Ramos (cell line): ENCODE measurements around the gene TMEM121.
"Not testable (repeated sequence)": the region's sequence is repeated elsewhere in the genome, so short reads cannot be mapped to it uniquely, and the experiment has no call there.

ENCODE experiments used
- in situ Hi-C: fragments of 300-500 bp; cut with MboI; formaldehyde crosslinking; loops from one replicate; pipeline ENCODE4 v1.14.3; 2022; ENCODE audit warnings: low sequenced_read_pairs; ENCODE audit not compliant: unreplicated experiment

TMEM121 gene

GRCh38 chr14:105537580-105538474 is 11.4 kb downstream of the TMEM121 start:
- in situ Hi-C loops, result loop anchor here (10.0 kb wide), 1 partner anchor 957 kb away; no protein-coding TSS in a partner anchor

DNA sequence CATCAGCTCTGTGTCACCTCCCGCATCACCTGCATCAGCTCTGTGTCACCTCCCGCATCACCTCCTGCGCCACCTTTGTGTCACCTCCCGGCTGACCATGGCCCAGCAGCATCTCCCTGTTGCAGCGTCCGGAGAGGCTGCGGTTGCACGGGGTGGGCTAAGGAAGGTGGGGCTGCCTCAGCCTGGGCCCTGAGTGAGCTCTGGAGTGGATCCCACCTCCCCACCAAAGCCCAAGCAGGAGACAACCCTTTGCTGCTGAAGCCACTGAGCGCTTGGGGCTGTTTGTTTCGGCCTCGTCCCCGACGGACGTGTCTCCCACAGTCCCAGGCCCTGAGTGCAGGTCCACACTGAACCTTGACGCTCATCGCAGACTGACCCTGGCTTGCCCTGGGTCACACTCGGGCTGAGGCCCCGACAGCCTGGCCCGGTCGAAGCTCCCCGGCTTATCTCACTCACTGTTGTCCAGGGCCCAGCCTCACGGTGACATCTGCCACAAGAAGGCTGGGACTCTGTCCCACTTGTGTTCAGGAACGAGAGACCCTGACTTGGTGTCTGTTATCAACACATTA is 12.2 kb downstream of the TMEM121 start:
- in situ Hi-C loops, result loop anchor here (10.0 kb wide), 1 partner anchor 956 kb away; no protein-coding TSS in a partner anchor

DNA sequence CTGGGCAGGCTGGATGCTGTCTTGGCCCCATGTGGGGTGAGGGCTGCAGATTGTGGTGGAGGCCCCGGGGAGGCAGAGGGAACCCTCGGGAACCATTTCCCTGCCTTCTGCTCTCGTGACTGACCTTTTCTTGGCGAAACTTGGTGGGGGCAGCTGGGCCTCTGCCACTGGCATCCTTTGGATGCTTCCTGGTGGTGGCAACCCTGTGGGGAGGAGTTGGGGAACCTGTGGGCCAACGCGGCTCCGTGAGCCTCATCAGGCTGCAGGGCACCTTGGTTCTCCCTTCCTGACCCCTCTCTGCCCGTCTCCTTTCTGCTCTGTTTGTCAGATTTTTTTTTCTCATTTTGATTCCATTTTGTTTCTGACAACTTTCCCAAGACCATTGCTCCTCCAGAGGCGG is 14.4 kb downstream of the TMEM121 start:
- in situ Hi-C loops, result no loop called here

- in situ Hi-C loops, result no loop called here
These were observed 15.0 kb downstream of the TMEM121 start for GRCh38 chr14:105541218-105541875.

- in situ Hi-C loops, result not testable (repeated sequence)
These were observed 19.3 kb downstream of the TMEM121 start for GRCh38 chr14:105545676-105546075.

- in situ Hi-C loops, result not testable (repeated sequence)
These were observed 20.0 kb downstream of the TMEM121 start for GRCh38 chr14:105546410-105546809.

GRCh38 chr14:105547072-105547471 is 20.7 kb downstream of the TMEM121 start:
- in situ Hi-C loops, result not testable (repeated sequence)

DNA sequence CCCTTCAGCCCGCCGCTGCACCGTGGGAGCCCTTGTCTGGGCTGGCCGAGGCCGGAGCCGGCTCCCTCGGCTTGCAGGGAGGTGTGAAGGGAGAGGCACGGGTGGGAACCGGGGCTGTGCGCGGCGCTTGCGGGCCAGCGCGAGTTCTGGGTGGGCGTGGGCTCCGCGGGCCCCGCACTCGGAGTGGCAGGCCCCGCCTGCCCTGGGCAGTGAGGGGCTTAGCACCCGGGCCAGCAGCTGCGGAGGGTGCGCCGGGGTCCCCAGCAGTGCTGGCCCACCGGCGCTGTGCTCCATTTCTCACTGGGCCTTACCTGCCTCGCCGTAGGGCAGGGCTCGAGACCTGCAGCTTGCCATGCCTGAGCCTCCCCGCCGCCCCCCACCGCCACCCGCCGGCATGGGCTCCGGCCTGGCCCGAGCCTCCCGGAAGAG is 21.4 kb downstream of the TMEM121 start:
- in situ Hi-C loops, result no loop called here

GRCh38 chr14:105549481-105549880 is 23.1 kb downstream of the TMEM121 start:
- in situ Hi-C loops, result no loop called here

GRCh38 chr14:105554022-105554421 is 27.6 kb downstream of the TMEM121 start:
- in situ Hi-C loops, result loop anchor here (5.0 to 10.0 kb wide), 3 partner anchors 48 to 861 kb away; no protein-coding TSS in a partner anchor

DNA sequence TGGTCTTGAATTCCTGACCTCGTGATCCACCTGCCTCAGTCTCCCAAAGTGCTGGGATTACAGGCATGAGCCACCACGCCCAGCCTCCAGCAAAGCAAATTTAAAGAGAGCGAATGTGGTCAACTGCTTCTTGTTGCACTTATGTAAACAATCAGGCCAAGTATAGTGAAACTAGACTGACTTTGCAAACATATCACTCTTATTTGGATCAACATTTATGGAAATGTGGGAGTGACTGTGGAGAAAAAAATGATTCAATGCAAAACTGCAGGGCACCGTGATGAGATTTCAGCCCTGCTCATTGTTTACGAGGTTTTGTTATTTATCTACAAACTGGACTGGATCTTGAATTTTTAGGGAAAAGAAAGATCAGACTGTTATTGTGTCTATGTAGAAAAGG is 28.1 kb downstream of the TMEM121 start:
- in situ Hi-C loops, result loop anchor here (5.0 to 10.0 kb wide), 3 partner anchors 48 to 860 kb away; no protein-coding TSS in a partner anchor

DNA sequence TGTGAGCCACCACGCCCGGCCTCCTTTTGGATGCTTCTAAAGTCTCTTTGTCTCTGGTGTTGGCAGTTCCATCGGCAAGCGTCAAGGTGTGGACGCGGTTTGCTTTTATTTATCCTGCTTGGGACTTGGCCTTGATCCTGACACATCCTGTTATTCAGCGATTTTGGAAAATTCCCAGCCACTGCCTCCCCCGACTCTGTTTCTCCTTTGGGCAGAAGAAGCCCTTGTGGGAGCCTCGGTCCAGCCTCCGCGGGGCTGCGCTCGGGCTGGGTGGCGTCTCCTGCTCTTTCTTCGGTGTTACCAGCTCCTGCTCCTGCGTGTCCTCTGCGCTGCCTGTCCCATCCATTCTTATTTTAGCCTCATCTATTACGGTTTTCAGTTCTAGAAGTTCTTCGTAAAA is 31.3 kb downstream of the TMEM121 start:
- in situ Hi-C loops, result loop anchor here (10.0 kb wide), 1 partner anchor 857 kb away; no protein-coding TSS in a partner anchor

DNA sequence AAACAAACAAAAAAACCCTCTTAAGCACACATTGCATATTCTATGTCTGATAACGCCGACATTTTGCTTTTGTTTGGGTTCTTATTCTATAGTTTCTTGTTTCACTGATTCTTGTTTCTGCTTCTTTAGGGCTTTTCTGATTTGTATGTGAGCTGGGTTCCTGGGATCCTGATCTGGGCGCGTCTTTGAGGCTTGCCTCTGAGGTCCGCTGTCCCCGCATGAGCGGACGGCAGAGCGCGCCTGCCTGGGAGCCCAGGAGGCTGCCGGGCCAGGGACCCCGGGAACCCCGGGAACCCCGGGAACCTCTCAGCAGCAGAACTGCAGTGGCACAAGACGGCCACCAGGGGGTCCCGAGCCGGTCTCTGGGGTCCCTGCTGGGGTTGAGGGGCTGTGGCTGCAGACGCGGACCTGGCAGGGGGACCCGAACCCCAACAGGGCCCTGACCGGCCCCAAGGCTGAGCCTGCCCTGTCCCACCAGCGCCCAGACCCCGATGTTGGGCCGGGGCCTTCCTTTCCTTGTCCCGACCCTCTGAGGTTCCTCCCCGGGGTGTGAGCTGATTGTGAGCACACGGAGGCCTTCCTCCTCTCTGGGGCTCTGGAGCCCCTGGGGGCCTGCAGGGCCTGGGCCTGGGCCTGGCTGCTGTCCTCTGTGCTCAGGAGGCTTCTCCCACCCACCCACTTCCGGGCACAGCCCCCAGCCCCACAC is 32.2 kb downstream of the TMEM121 start:
- in situ Hi-C loops, result loop anchor here (10.0 kb wide), 1 partner anchor 856 kb away; no protein-coding TSS in a partner anchor

DNA sequence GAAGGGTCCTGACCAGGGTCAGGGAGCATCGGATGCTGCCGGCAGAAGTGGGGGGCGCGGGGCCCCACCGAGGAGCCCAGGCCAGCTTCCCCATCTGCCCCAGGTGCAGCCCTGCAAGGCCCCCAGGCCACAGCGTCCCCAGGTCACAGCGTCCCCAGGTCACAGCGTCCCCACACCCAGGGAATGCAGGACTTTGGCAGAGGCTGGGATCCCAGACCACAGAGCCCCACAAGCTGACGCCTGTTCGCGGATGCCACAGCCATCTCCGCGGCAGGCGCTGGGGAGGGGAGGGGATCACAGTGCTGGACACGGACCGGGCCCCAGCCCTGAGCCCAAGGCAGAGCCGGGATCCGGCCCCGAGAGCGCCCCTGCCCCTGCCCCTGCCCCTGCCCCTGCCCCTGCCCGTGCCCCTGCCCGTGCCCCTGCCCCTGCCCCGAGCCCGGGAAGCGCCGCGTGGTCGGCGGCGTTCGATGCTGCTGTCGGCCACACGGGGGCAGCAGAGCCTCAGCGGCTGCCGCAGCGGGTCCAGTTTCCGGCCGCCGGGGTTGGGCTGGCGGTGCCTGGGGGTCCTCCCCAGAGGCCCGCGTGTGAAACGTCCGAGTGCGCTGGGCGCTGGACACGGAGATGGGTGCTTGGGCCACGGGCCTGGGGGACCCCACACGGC is 33.1 kb downstream of the TMEM121 start:
- in situ Hi-C loops, result loop anchor here (10.0 kb wide), 1 partner anchor 855 kb away; no protein-coding TSS in a partner anchor

DNA sequence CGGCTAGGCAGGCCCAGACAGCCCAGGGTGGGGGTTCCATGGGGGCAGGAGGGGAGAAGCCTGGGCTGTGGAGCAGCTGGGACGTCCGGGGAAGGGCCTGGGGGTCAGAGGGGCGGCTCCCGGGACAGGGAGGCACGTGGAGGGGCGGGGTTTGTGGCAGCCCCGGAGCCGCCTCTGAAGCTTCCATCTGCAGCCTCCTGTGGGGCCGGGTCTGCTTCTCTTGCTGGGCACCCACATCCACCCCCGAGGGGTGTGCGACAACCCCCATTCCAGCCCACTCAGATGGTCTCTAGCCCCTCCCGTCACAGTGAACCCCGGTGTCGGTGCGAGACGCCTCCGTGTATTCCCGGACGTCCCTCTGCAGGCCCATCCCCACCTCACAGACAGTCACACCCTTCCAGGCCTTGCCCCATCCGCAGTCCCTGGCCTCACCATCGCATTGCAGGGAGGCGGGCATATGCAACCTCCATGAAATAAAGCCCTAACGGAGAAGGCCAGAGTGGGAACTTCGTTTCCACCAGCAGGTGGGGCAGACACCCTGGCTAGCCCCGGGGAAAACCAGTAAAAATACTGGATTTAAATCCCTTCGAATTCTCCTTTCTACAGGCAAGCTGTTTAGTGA is 33.8 kb downstream of the TMEM121 start:
- in situ Hi-C loops, result not testable (repeated sequence)

GRCh38 chr14:105561345-105561744 is 35.0 kb downstream of the TMEM121 start:
- in situ Hi-C loops, result not testable (repeated sequence)

- in situ Hi-C loops, result no loop called here
These were observed 36.4 kb downstream of the TMEM121 start for GRCh38 chr14:105562713-105563346.

DNA sequence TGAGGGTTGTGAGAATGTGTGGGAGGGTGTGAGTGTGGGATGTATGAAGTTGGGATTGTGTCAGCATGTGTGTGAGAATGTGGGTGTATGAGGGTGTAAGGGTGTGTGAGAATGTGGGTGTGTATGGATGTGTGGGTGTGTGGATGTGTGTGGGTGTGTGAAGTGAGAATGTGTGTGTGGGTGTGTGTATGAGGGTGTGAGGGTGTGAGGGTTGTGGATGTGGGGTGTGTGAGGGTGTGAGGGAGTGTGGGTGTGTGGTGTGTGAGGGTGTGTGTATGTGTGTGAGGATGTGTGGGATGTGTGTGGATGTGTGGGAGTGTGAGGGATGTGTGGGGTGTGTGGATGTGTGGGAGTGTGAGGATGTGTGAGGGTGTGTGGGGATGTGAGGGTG is 37.0 kb downstream of the TMEM121 start:
- in situ Hi-C loops, result no loop called here

DNA sequence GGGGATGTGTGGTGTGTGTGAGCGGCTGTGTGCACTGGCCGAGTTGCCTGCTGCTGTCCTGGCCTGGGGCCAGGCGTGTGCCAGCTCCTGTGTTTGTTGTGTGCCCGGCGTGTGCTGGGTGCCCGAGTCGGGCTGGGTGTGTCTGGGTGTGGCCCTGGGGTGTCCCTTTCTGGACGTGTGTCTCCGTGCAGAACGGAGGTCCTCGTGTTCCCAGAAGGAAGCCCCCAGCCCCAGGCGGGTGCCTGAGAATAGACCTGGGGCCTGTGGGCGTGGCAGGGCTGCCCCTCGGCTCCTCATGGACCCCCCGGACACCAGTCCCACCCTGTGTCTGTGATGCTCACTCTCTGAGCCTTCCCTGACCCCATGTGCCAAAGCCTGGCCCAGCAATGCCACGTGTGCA is 38.2 kb downstream of the TMEM121 start:
- in situ Hi-C loops, result not testable (repeated sequence)
